Glomerular visceral epithelial cell (primary cell): ENCODE measurements around the gene SSBP3.
"Not testable (repeated sequence)": the region's sequence is repeated elsewhere in the genome, so short reads cannot be mapped to it uniquely, and the experiment has no call there.

Experiments used
- DNase-seq: peaks from one replicate; pipeline ENCODE4 v3.0.0-alpha.2; 2016; ENCODE audit errors: extremely low spot score

SSBP3 gene

GRCh38 chr1:54392401-54392800, 13.8 kb downstream of the SSBP3 start:
- no peak for DNase-seq

GRCh38 chr1:54391450-54392209, 14.6 kb downstream of the SSBP3 start:
- no peak for DNase-seq

GRCh38 chr1:54390655-54391054, 15.5 kb downstream of the SSBP3 start:
- DNase-seq: no peak

- not testable (repeated sequence) for DNase-seq
Observed at GRCh38 chr1:54389608-54390007, 16.6 kb downstream of the SSBP3 start.

- DNase-seq: no peak
Observed at GRCh38 chr1:54387419-54387818, 18.8 kb downstream of the SSBP3 start.

GRCh38 chr1:54385727-54386022, 20.5 kb downstream of the SSBP3 start:
- DNase-seq: no peak

- no peak for DNase-seq
Observed at GRCh38 chr1:54384918-54385726, 21.1 kb downstream of the SSBP3 start.

GRCh38 chr1:54384471-54384870, 21.7 kb downstream of the SSBP3 start:
- DNase-seq: no peak

GRCh38 chr1:54381524-54381923, 24.7 kb downstream of the SSBP3 start:
- no peak for DNase-seq

GRCh38 chr1:54380290-54380882, 25.8 kb downstream of the SSBP3 start:
- DNase-seq: no peak

- no peak for DNase-seq
Observed at GRCh38 chr1:54379555-54380289, 26.5 kb downstream of the SSBP3 start.

- DNase-seq: no peak
Observed at GRCh38 chr1:54378874-54379554, 27.2 kb downstream of the SSBP3 start.

GRCh38 chr1:54378157-54378873, 27.9 kb downstream of the SSBP3 start:
- no peak for DNase-seq

GRCh38 chr1:54377040-54377691, 29.0 kb downstream of the SSBP3 start:
- peak; percentile 65 for DNase-seq

- DNase-seq: no peak
Observed at GRCh38 chr1:54376430-54377039, 29.7 kb downstream of the SSBP3 start.

- no peak for DNase-seq
Observed at GRCh38 chr1:54375712-54376429, 30.3 kb downstream of the SSBP3 start.

- no peak for DNase-seq
Observed at GRCh38 chr1:54375298-54375697, 30.9 kb downstream of the SSBP3 start.

GRCh38 chr1:54374766-54375165, 31.4 kb downstream of the SSBP3 start:
- no peak for DNase-seq

- no peak for DNase-seq
Observed at GRCh38 chr1:54372978-54373377, 33.2 kb downstream of the SSBP3 start.

GRCh38 chr1:54371942-54372275, 34.3 kb downstream of the SSBP3 start:
- peak; percentile 69 for DNase-seq
